SJSA1 (cell line): ENCODE measurements around the gene MAP3K14. TPM values are rescaled to one million over a fixed set of nuclear protein-coding genes. Genes with fewer than 3 reads are reported as not detected.
A peak's percentile ranks its signal among the peaks of the same experiment; 100 is the strongest.

ENCODE experiments used
- DNase-seq, 2 experiments: peaks; one replicate each; pipeline ENCODE4 v3.0.0-alpha.2; 2015 to 2020; ENCODE audit warnings: low spot score in 2 of 2, low read depth in 1 of 2
- H3K27ac ChIP-seq: fragments of 250-450 bp; sonication (Bioruptor Pico); 2 replicates; pipeline ENCODE4 v1.5.1; 2020; ENCODE audit warnings: mild to moderate bottlenecking, moderate library complexity
- H3K27me3 ChIP-seq: fragments of 250-450 bp; sonication (Bioruptor Pico); replicated peaks from 2 replicates; pipeline ENCODE4 v1.5.1; 2020; ENCODE audit warnings: mild to moderate bottlenecking, moderate library complexity
- H3K36me3 ChIP-seq: fragments of 250-450 bp; sonication (Bioruptor Pico); 2 replicates; pipeline ENCODE4 v1.5.1; 2020; ENCODE audit warnings: mild to moderate bottlenecking
- H3K4me1 ChIP-seq: fragments of 250-450 bp; sonication (Bioruptor Pico); replicated peaks from 2 replicates; pipeline ENCODE4 v1.6.1; 2021; ENCODE audit warnings: mild to moderate bottlenecking
- H3K4me3 ChIP-seq: fragments of 250-450 bp; sonication (Bioruptor Pico); 2 replicates; pipeline ENCODE4 v1.5.1; 2020; ENCODE audit warnings: mild to moderate bottlenecking
- H3K9me3 ChIP-seq: fragments of 250-450 bp; sonication (Bioruptor Pico); replicated peaks from 2 replicates; pipeline ENCODE4 v1.5.1; 2020; ENCODE audit warnings: mild to moderate bottlenecking
- total RNA-seq: library from RNA; depleted of rRNA; stranded (reverse); fragments of >200 nt; shearing (Covaris generic); gene quantifications from 2 replicates; pipeline ENCODE4 v1.2.3, GENCODE V29; 2014

MAP3K14 gene
- total RNA-seq, 1 experiment from 2014 or later = 5.5 TPM

DNA sequence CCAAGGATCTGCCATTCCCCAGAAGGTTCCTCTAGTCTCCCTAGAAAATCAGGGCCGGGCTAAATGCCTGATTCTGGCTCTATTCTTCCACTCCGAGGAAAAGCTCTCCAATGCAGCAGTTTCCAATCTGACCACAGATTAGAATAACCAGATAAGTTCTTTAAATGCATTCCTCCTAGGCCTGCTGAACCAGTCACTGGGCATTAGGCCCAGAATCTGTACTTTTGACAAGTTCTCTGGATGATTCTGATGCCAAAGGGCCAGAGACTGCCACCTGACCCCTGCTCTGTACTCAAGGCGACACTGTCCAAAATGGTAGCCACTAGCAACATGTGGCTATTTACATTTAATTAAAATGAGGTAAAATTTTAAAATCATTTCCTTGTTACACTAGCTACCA lies 22.3 kb downstream of the MAP3K14 start:
- Histone ChIP-seq H3K4me1 (peaks cover 48% of the 10 kb centered on the region), H3K4me3 (no peak overlapping the region), H3K36me3 (peaks cover 55% of the 10 kb centered on the region), H3K27me3 (no peaks in the 10 kb centered on the region), H3K9me3 (no peaks in the 10 kb centered on the region), H3K27ac (peak overlapping the region; percentile 46; the same call in 1 of the 2 replicates)
- DNase-seq = no peak

DNA sequence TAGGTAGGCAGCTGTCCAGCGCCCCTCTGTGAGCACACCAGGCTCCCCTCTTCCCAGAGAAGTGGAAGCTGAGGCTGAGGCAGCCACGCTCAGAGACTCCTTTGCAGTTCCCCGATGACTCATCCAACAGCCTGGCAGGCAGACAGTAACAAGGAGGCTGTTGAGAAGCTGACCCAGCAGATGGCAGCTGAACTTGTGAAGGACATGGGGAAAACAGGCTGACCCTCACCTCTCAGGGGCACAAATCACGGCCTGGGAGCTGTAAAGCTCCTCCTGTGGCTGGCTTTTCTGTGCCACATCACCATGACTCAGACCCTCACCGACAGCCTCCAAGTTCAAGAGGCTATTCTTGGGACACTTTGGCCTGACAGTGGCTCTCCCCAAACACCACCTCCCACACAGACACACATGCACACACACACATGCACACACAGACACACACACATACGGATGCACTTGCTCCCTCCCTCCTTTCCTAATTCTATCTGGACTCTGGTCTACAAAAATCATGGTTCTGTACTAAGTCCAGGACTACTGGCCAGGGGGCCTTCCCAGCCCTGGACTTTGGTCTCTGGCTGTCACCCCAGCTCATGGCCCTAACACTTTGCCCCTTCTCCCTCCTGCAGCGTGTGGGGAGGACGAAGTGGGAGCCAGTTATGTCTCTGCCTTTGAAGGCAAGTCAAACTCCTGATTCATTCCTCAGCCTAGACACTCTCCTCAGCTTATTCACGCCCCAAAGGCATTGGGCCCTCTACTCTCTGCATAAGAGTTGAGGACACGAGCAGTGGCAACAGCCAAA lies 23.2 kb downstream of the MAP3K14 start:
- H3K4me3 ChIP-seq = no peak overlapping the region
- no peaks in the 10 kb centered on the region for H3K27me3 ChIP-seq
- H3K4me1 ChIP-seq = peaks cover 48% of the 10 kb centered on the region
- peak overlapping the region; percentile 46 for H3K27ac ChIP-seq
- peaks cover 64% of the 10 kb centered on the region for H3K36me3 ChIP-seq
- peak; percentile 93 to 97 for DNase-seq
- H3K9me3 ChIP-seq = no peaks in the 10 kb centered on the region

DNA sequence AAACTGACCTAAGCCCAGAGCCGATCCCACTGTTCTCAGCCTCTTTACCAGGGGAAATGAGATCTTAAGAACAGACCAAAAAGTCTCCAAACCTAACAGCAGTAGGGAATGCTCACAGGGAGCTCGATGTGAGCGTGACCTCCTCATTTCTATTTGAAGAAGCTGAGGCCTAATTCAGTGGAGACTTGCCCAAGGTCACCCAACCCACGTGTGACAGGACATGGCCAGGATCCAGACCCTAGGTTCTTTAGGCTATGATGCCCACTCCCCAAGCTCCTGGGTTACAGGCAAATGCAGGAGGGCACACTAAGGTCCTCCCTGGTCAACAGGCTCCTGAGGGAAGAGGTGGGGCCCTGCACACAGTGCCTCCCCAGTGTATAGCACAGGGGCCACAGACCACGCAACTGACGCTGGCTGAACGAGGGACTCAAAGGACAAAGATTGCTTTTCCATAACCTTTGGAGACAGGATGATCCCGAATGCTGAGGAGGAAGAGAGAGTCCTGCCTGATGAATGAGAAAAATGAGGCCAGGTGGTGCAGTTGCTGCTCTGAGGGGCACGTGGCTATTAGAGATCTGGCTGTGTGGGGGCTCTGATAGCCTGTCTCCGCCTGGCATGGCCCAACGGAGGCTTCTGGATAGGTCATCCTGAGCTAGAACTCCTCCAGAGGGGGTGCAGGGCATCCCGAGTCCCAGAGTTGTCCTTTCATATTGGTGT lies 24.0 kb downstream of the MAP3K14 start:
- Histone ChIP-seq H3K4me1 (peaks cover 48% of the 10 kb centered on the region), H3K4me3 (no peak overlapping the region)

DNA sequence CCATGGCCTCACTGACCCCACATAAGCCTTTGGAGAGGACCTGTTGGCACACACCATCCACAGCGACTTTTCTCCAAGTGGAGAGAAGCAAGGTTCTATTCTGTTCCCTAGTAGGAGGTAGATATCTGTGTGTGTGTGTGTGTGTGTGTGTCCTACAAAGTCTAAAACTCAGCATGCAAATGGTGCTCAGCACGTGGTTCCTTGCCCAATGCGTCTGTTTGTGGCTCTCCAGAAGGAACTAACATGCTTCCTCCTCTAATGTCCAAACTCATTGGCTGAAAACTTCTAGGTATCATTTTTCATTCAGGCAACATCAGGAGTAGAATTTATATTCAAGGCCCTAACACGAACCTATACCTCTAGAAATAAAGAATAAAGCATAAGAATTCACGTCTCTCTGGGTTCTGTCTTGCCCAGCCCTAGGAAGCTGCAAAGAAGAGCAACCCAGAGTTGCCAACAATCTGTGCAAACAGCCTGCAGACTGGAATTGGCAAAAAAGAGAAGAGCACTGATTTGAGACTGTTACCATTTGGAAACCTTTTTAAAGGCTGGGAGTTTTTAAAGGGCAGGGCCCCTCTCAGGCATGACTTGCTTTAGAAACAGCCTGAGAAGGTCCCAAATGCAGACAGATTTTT lies 25.5 kb downstream of the MAP3K14 start:
- H3K36me3 ChIP-seq = peaks cover 79% of the 10 kb centered on the region

More for the DNA sequence above, 24.0 kb downstream of the MAP3K14 start:
- Histone ChIP-seq H3K27me3 (no peaks in the 10 kb centered on the region), H3K9me3 (no peaks in the 10 kb centered on the region), H3K27ac (peak overlapping the region; percentile 42), H3K36me3 (peaks cover 71% of the 10 kb centered on the region)
- no peak for DNase-seq

DNA sequence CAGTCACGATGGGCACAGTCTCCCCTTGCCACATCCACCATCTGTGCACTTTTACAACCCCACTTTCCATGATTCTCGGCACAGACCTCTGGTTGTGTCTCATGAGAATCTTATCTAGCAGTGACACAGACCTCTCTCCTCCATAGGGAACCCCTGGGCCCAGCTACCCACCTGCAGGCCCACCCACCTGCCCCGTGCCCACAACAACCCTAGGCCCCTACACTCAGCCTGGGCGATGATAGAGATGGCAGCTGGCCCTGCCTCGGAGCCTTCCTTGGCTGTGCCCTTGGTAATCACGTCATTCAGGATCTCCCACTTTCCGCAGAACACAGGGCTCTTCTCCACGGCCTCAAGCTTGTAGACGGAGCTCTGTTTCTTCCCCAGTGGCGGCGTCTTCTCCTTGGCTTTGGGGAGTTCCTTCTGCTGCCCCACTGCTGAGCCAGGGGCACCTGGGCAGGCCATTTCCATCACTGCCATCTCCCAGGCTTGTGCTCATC lies 26.5 kb downstream of the MAP3K14 start:
- Histone ChIP-seq H3K4me1 (peaks cover 28% of the 10 kb centered on the region), H3K9me3 (no peaks in the 10 kb centered on the region), H3K27ac (no peak overlapping the region), H3K36me3 (peaks cover 79% of the 10 kb centered on the region), H3K27me3 (no peaks in the 10 kb centered on the region), H3K4me3 (no peak overlapping the region)
- DNase-seq = no peak

More for the DNA sequence above, 25.5 kb downstream of the MAP3K14 start:
- no peaks in the 10 kb centered on the region for H3K9me3 ChIP-seq
- no peak overlapping the region for H3K27ac ChIP-seq
- no peaks in the 10 kb centered on the region for H3K27me3 ChIP-seq
- H3K4me1 ChIP-seq = peaks cover 38% of the 10 kb centered on the region
- no peak for DNase-seq
- no peak overlapping the region for H3K4me3 ChIP-seq

DNA sequence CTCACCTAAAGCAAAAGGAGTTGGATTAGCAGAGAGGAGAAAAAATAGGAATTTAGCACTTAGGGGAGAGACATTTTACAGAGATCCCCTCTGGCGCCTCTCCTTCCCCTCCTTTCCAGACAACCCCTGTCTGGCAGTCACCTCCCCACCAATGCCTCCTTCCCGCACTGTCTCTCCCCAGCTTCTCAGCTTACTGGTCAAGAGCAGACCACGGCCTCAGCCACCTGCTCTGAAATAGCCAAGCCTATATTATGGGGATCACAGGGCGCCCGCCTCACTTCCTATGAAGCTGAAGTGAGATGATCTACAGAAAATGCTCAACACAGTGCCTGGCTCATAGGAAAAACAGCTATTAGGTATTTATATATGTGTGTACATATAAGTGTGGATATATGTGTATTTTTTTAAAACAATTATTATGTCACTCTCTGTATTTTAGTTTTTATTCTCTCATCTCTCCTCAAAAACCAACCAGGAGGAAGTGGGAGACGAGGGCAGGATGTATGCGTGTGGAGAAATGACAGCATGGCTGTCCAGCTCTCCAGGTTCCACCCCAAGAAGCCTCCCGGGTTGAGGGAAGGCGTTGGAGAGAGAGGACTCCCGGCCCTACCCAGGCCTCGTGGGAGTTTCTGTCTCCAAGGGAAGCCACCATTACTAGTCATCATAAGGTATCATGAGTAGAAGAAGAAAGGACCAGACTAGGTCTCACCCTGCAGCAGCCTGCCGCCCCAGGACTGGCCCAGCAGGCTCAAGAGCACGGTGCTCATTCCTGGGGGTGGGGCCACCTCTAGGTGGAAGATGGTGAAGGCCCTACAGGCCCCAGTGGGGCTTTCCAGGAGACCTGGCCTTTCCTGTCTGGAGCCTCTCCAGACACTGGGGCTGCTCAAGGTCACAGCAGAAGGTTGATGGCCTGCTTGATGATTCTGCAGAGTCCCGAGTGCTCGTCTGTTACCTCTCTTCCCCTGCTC lies 27.2 kb downstream of the MAP3K14 start:
- H3K27ac ChIP-seq = no peak overlapping the region

DNA sequence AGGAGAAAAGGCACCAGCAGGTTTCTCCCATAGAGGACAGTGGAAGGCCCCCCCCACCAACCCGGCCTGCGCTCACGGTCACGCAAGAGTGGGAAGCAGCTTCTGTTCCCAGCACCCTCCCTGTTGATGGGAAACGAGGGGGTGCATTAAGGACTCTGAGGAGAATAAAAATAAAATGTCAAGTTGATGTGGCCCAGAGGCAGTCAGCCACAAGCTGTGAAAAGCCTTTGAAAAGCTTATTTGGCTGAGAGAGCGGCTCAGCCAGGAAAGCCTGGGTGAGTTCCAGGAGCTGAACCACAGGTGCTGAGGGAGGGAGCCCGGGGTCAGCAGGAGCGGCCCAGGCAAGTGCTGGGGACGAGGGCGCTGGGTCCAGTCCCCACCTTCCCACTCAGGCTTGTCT lies 28.0 kb downstream of the MAP3K14 start:
- no peak for DNase-seq
- Histone ChIP-seq H3K4me3 (no peak overlapping the region), H3K36me3 (peaks cover 91% of the 10 kb centered on the region), H3K4me1 (peaks cover 14% of the 10 kb centered on the region), H3K27ac (no peak overlapping the region), H3K9me3 (no peaks in the 10 kb centered on the region), H3K27me3 (no peaks in the 10 kb centered on the region)

More for the DNA sequence above, 27.2 kb downstream of the MAP3K14 start:
- Histone ChIP-seq H3K4me1 (peaks cover 21% of the 10 kb centered on the region), H3K9me3 (no peaks in the 10 kb centered on the region), H3K4me3 (no peak overlapping the region), H3K27me3 (no peaks in the 10 kb centered on the region), H3K36me3 (peaks cover 86% of the 10 kb centered on the region)
- DNase-seq = no peak

DNA sequence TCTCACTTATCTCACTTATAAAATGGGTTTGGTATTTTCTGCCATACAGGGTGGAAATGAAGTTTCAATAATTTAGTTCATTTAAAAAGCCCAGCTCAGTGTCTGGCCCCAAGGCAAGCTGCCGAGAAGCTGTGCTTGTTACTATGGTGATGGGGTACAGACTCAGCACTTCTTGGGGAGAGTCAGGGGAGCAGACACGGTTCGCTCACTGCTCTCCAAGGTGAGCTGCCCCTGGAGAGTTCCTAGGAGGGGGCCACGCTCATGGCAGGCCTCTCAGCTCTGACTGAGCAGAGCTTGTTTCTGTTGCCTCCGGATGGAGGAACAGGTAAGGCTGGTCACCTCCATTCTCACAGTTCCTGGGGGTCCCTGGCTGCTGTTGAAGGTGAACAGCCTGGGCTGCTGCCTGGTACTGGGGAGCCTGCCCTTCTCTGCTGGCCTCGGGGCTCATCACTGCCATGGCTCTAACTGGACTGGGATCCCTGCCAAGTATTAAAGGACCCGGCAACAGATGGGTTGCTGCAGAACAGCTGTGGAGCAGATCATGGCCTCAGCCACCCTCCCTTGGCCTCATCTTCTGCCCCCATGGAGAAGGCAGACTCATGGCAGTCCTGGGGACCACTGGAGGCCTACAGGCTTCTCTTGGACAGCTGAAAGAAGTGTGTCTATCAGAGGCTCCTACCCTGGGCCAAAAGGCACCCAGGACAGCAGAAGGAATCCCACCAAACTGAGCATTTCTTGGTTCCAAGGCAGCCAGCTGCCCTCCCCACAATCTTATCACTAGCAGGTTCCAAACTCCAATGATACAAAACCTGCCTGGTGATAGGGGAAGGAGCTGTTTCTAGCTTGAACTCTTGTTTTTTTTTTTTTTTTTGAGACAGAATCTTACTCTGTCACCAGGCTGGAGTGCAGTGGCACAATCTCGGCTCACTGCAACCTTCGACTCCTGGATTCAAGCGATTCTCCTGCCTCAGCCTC lies 29.0 kb downstream of the MAP3K14 start:
- peaks cover 97% of the 10 kb centered on the region for H3K36me3 ChIP-seq
- no peaks in the 10 kb centered on the region for H3K27me3 ChIP-seq
- no peak for DNase-seq
- no peak overlapping the region for H3K27ac ChIP-seq
- no peak overlapping the region for H3K4me3 ChIP-seq
- no peaks in the 10 kb centered on the region for H3K9me3 ChIP-seq
- H3K4me1 ChIP-seq = peaks cover 6% of the 10 kb centered on the region

DNA sequence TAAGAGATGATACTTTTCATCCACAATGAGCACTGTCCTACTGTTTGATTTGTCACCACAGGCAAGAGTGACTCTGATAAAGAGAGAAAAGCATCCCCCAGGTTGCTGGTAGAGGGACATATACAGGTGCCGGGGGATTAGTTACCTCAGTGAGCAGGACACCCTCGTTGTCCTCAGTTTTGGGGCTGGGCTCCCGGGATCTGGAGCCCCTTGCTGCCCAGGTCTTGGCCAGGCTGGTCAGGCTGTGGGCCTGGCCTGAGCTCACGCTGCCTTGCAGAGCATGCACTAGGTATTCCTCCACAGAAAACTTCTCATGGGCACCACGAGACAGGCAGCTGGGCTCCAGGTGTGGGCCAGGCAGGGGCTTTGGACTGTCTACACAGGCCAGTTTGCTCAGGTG lies 30.5 kb downstream of the MAP3K14 start:
- H3K27me3 ChIP-seq = no peaks in the 10 kb centered on the region
- 0 out of 2 replicates have a peak, but pooled peaks cover 3% of the 10 kb centered on the region for H3K4me1 ChIP-seq
- H3K36me3 ChIP-seq = peaks cover 92% of the 10 kb centered on the region

DNA sequence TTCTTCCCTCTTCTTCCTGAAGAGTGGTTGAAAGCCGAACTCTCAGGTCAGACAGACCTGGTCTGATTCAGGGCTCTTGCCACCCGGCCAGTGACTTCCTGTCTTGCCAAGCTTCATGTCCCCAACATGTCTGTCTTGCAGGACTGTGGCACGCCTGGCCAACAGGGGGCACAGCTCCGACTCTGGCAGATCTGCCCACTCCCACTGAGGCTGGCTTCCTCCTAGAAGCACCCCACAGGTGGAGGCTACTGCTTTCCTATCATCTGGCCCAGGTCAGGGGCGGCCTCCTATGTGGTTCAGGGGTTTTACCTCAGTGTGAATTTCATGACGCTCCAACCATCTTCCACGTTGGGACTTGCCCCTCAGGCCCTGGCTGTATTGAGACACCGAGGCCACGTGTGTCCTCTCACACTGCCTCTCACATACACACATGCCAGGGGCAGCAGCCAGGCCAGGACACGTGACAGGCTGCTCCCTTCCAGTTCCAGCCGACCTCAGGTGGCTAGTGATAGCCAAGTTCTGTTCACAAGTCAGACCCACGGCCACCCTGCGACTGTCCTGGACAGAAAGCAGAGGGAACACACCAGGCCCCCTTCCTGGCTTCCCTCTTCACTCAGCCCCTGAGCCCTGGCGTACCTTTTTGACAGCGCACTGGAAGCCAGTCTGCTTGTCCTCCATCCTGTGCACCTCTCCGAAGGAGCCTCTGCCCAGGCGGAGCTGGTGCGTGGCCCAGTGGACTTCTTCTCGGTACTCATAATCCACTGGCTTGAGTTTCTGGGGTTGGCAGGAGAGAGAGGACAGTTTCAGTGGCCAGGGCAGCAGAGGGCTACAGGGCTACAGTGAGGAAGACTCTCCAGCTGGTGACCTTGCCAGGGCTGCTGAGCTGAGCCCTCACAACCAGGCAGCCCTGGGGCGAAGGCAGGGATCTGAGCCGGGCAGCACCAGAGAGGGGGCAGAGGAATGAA lies 32.4 kb downstream of the MAP3K14 start:
- Histone ChIP-seq H3K36me3 (peaks cover 86% of the 10 kb centered on the region), H3K4me1 (0 out of 2 replicates have a peak, but pooled peaks cover 3% of the 10 kb centered on the region), H3K27me3 (no peaks in the 10 kb centered on the region), H3K27ac (no peak overlapping the region), H3K4me3 (no peak overlapping the region), H3K9me3 (no peaks in the 10 kb centered on the region)
- no peak for DNase-seq

More for the DNA sequence above, 30.5 kb downstream of the MAP3K14 start:
- Histone ChIP-seq H3K4me3 (no peak overlapping the region), H3K27ac (no peak overlapping the region), H3K9me3 (no peaks in the 10 kb centered on the region)
- DNase-seq = no peak

DNA sequence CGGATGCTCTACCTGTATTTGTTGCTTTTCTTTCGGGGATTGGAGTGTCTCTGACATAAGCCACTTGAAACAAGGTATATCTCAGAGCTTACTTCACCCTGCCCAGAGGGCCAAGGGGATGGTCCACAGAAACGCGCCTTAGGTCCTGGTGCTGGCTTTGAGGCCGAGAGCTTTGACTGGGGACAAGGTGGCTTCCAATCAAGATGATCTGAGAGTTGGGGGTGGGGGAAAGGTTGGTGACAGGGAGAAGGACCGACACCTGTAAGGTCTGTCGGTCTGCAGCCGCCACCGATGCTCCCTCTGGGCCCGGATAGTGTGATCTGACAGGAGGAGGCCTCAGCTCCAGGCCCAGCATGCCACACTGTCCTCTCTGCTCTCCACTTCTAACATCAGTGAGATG lies 33.1 kb downstream of the MAP3K14 start:
- H3K27me3 ChIP-seq = no peaks in the 10 kb centered on the region
- H3K4me3 ChIP-seq = no peak overlapping the region
- no peak overlapping the region for H3K27ac ChIP-seq
- no peaks in the 10 kb centered on the region for H3K9me3 ChIP-seq
- H3K4me1 ChIP-seq = 0 out of 2 replicates have a peak, but pooled peaks cover 3% of the 10 kb centered on the region
- DNase-seq = no peak
- peaks cover 83% of the 10 kb centered on the region for H3K36me3 ChIP-seq
